Pancreas (tissue), 10 donors: Measurements from ENCODE around the gene IL26. TPM values are rescaled to one million over a fixed set of nuclear protein-coding genes. Genes with fewer than 3 reads are reported as not detected.

Source experiments
- ATAC-seq, 4 donors: fragments of 200-7000 bp; cut with Tn5 transposase; one replicate each; pipeline versions ENCODE4 v1.8.0 to v1.9.1; 2020; ENCODE audit warnings: mild to moderate bottlenecking in 4 of 4, moderate library complexity in 4 of 4
- DNase-seq, 6 donors: peaks; one replicate each; pipeline ENCODE4 v3.0.0-alpha.2; 2020
- FAIRE-seq: peaks from 2 replicates; lab custom pipeline; 2012; peaks lifted over from hg19 to GRCh38; lab: Jason Lieb, UNC
- H3K27ac ChIP-seq, 4 donors: fragments of 200-600 bp; sonication (generic); 1 replicate in 3 of 4; 2 replicates in 1 of 4; pipeline versions ENCODE4 v1.5.0 to v1.8.0; 2020
- H3K27me3 ChIP-seq, 4 donors: fragments of 200-600 bp; one replicate each; pipeline ENCODE4 v1.8.0; 2021
- H3K36me3 ChIP-seq, 3 donors: fragments of 200-600 bp; sonication (generic) in 1 of 3; one replicate each; pipeline versions ENCODE4 v1.5.0 to v1.8.0; 2020 to 2021
- H3K4me1 ChIP-seq, 3 donors: fragments of 200-600 bp; one replicate each; pipeline ENCODE4 v1.8.0; 2021
- H3K4me3 ChIP-seq, 4 donors: fragments of 200-600 bp; sonication (generic) in 2 of 4; one replicate each; pipeline versions ENCODE4 v1.5.0 to v1.8.0; 2020 to 2021
- H3K9me3 ChIP-seq, 4 donors: fragments of 200-600 bp; one replicate each; pipeline ENCODE4 v1.8.0; 2021
- WGBS, 2 donors: extraction: QIAGEN DNeasy Blood & Tissue Kit; methylation state at CpG; one replicate each; pipeline ENCODE4 v1.1.7; 2013; 5-methylcytosine and 5-hydroxymethylcytosine counted together
- intact Hi-C, 3 donors: fragments of 100-400 bp; cut with DNase I; formaldehyde crosslinking; loops; one replicate each; pipeline versions ENCODE4 v1.11.1 to v1.14.2; 2022
- polyA plus RNA-seq, 2 donors: library from polyadenylated mRNA; stranded (reverse); fragments of 200-250 nt; gene quantifications; one replicate each; pipeline ENCODE4 v1.2.3, GENCODE V29; 2013
- total RNA-seq, 6 donors: library from RNA; stranded (reverse); fragmentation: NEBNext Ultra II Directional in 4 of 6; extraction: Animal tissue kit (Norgen Biotek cat#: 25700) in 4 of 6; gene quantifications; one replicate each; pipeline versions ENCODE4 v1.2.1 to v1.2.4, GENCODE V29; 2021 to 2023
- TF ChIP-seq, protein P1 (sequence below), 4 donors: fragments of 200-600 bp; sonication (generic) in 3 of 4; IDR thresholded peaks; one replicate each; pipeline versions ENCODE4 v1.5.0 to v1.8.0; 2021; ENCODE audit warnings: antibody characterized with exemption in 4 of 4
- donor health status: healthy with polysubstance abuse.
- donor health status: DM: no; HTN: no; CAD: no; lungs with moderate emphysema.
- donor health status: DM: no; HTN: no; CAD: no.
- donor health status: control.
- donor health status: control.
- donor health status: Bipolar disorder and iron deficiency.
- donor health status: DM: yes; HTN: yes; CAD: no.
- donor health status: DM: no; HTN: no; CAD: no.
- donor health status: DM: no; HTN: no; CAD: no.
- donor health status: DM: yes; HTN: yes; CAD: no.

Gene IL26
- total and polyA plus RNA-seq, 8 donors: not detected

GRCh38 chr12:68157380-68157779 is 68.2 kb downstream of the IL26 start:
- Histone ChIP-seq H3K27ac (no peak overlapping the region), H3K36me3 (no peaks in the 10 kb centered on the region), H3K4me3 (no peak overlapping the region), H3K27me3 (no peaks in the 10 kb centered on the region), H3K4me1 (no peaks in the 10 kb centered on the region), H3K9me3 (no peaks in the 10 kb centered on the region)
- no peak for ATAC-seq
- FAIRE-seq: no peak
- no peak for DNase-seq
- intact Hi-C loops: no loop called here
- WGBS, 2 donors: 47 to 51% methylated on average over 4 of the region's 4 CpGs
- TF ChIP-seq, protein P1, sequence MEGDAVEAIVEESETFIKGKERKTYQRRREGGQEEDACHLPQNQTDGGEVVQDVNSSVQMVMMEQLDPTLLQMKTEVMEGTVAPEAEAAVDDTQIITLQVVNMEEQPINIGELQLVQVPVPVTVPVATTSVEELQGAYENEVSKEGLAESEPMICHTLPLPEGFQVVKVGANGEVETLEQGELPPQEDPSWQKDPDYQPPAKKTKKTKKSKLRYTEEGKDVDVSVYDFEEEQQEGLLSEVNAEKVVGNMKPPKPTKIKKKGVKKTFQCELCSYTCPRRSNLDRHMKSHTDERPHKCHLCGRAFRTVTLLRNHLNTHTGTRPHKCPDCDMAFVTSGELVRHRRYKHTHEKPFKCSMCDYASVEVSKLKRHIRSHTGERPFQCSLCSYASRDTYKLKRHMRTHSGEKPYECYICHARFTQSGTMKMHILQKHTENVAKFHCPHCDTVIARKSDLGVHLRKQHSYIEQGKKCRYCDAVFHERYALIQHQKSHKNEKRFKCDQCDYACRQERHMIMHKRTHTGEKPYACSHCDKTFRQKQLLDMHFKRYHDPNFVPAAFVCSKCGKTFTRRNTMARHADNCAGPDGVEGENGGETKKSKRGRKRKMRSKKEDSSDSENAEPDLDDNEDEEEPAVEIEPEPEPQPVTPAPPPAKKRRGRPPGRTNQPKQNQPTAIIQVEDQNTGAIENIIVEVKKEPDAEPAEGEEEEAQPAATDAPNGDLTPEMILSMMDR (IDR thresholded peaks at IDR 0.05): no peak

DNA sequence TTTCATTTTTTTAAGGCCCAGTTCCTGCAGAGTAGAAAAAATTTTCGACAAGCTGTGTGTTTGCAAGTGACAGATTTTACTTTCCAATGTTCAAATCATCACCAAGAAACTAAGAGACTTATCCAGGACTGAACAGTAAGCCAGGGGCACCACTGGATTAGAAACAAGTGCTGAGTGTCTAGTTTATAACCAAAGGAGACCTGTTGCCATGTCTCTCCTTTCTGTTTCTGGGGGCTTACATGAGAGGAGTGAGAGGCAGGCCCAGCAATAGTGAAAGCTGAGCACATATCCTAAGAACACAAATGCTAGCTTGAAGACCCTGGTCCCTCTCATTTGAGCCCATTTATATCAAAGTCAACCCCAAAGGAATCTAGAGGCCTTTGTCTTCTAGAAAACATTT is 69.0 kb downstream of the IL26 start:
- 28 to 35% methylated on average over 1 of the region's 1 CpG for WGBS, 2 donors
- no peak for DNase-seq
- Histone ChIP-seq H3K9me3 (no peaks in the 10 kb centered on the region), H3K4me1 (no peaks in the 10 kb centered on the region), H3K27me3 (no peaks in the 10 kb centered on the region), H3K36me3 (no peaks in the 10 kb centered on the region), H3K27ac (no peak overlapping the region), H3K4me3 (no peak overlapping the region)
- intact Hi-C loops: no loop called here
- ATAC-seq: no peak
- TF ChIP-seq, protein P1 (IDR thresholded peaks at IDR 0.05): no peak
- no peak for FAIRE-seq

- 12 to 44% methylated on average over 1 of the region's 1 CpG for WGBS, 2 donors
- ATAC-seq (no peak), DNase-seq (no peak), FAIRE-seq (no peak)
- H3K36me3 ChIP-seq: no peaks in the 10 kb centered on the region
- H3K27ac ChIP-seq: no peak overlapping the region
- H3K4me3 ChIP-seq: no peak overlapping the region
- TF ChIP-seq, protein P1 (IDR thresholded peaks at IDR 0.05): no peak
- no peaks in the 10 kb centered on the region for H3K27me3 ChIP-seq
- no peaks in the 10 kb centered on the region for H3K9me3 ChIP-seq
- no peaks in the 10 kb centered on the region for H3K4me1 ChIP-seq
- intact Hi-C loops: no loop called here
These were observed 70.8 kb downstream of the IL26 start for GRCh38 chr12:68154779-68155178.

Other genes with a start within 250 kb of the IL26 start
- under 1 TPM in 2 of 6 donors, not detected in 4; 0.22 to 0.29 TPM for gene IFNG-AS1, start 236.4 kb downstream of the IL26 start, total RNA-seq
- gene IFNG-AS1, start 236.4 kb downstream of the IL26 start, polyA plus RNA-seq: not detected
- gene IFNG, start 66.1 kb downstream of the IL26 start, total RNA-seq: under 1 TPM in 1 of 6 donors, not detected in 5; 0.38 TPM
- not detected for gene IFNG, start 66.1 kb downstream of the IL26 start, polyA plus RNA-seq
- gene IL22, start 27.8 kb upstream of the IL26 start, total RNA-seq: not detected
- gene IL22, start 27.8 kb upstream of the IL26 start, polyA plus RNA-seq: not detected
- 1 to 10 TPM; 3.4 to 9.5 (median 4.6) TPM for gene MDM1, start 106.6 kb upstream of the IL26 start, total RNA-seq
- 10 to 100 TPM in 1 of 2 donors, 1 to 10 TPM in 1; 5.8 to 10.4 TPM for gene MDM1, start 106.6 kb upstream of the IL26 start, polyA plus RNA-seq